Vagina (tissue), 2 donors: ENCODE measurements around the gene PLAAT5. TPM values are rescaled to one million over a fixed set of nuclear protein-coding genes. Genes with fewer than 3 reads are reported as not detected.

Experiments
- DNase-seq, 2 donors: peaks; one replicate each; pipeline ENCODE4 v3.0.0-alpha.2; 2017; ENCODE audit errors: extremely low spot score in 2 of 2
- H3K27ac ChIP-seq: fragments of 200-600 bp; sonication (generic); one replicate; pipeline ENCODE4 v1.5.1; 2019
- H3K27me3 ChIP-seq: fragments of 200-600 bp; sonication (generic); one replicate; pipeline ENCODE4 v1.5.1; 2019
- H3K36me3 ChIP-seq, 2 donors: fragments of 200-600 bp; sonication (generic); one replicate each; pipeline ENCODE4 v1.5.1; 2017 to 2019
- H3K4me1 ChIP-seq: fragments of 200-600 bp; sonication (generic); one replicate; pipeline ENCODE4 v1.5.1; 2019
- H3K4me3 ChIP-seq, 2 donors: fragments of 200-600 bp; sonication (generic); 1 replicate in 1 of 2; 2 replicates in 1 of 2; pipeline ENCODE4 v1.5.1; 2016 to 2019
- H3K9me3 ChIP-seq: fragments of 200-600 bp; sonication (generic); one replicate; pipeline ENCODE4 v1.5.1; 2019
- POLR2A ChIP-seq, 2 donors: fragments of 450-650 bp; IDR thresholded peaks; one replicate each; pipeline ENCODE4 v1.6.1; 2017; ENCODE audit warnings: antibody characterized with exemption in 2 of 2, mild to moderate bottlenecking in 2 of 2, moderate library complexity in 2 of 2
- POLR2AphosphoS5 ChIP-seq, 2 donors: sonication (generic); formaldehyde crosslinking; IDR thresholded peaks; one replicate each; pipeline ENCODE4 v1.9.0; 2017; ENCODE audit warnings: antibody characterized with exemption in 2 of 2, mild to moderate bottlenecking in 2 of 2, low read depth in 1 of 2; ENCODE audit not compliant: insufficient read depth in 1 of 2
- intact Hi-C: fragments of 100-400 bp; cut with DNase I; formaldehyde crosslinking; loops from one replicate; pipeline ENCODE4 v1.15.1; 2023
- total RNA-seq: library from RNA; depleted of rRNA; stranded (reverse); fragments of >200 nt; gene quantifications from one replicate; pipeline ENCODE4 v1.2.3, GENCODE V29; 2016
- TF ChIP-seq, protein P1 (sequence below), 3 experiments: fragments of 450-650 bp in 2 of 3; fragments of 200-600 bp in 1 of 3; sonication (generic) in 1 of 3; IDR thresholded peaks; one replicate each; pipeline ENCODE4 v1.5.1; 2017 to 2019; ENCODE audit warnings: antibody characterized with exemption in 3 of 3, mild to moderate bottlenecking in 2 of 3, moderate library complexity in 2 of 3

The PLAAT5 gene
- total RNA-seq, 1 donor from 2014 or later = 0.74 TPM

DNA sequence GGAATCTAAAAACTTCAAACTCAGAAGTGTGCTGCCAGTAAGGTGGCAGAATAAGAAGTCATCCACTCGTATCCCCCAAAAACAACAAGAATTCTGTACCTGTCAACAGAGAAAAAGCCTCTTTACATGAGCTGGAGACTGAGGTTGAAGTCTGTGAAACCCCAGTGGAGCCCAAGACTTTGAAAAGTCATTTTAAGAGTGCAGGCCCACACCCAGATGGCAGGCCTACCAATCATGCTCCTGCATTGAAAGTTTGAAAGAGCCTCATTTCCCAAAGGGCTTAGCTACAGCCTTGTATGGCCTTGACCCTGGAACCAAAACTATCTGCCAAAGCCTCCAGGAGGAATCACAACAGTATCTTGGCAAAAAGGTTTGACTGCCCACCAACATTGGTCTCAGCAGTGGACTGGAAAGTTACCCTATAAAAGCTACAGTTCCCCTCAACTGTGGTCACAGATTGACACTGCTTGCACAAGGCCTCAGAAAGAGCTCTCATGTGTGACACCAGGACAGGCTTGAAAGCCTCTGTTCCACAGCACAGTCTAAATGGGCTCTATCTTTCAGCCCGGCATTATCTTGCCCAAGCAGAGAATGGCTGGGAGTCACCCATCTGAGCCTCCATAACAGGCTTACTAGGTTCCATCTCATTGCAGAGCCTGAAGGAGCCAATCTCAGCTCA, 73.7 kb downstream of the PLAAT5 start:
- Histone ChIP-seq H3K27ac (no peak overlapping the region), H3K4me1 (no peaks in the 10 kb centered on the region), H3K27me3 (no peaks in the 10 kb centered on the region), H3K4me3 (no peak overlapping the region), H3K36me3 (no peaks in the 10 kb centered on the region), H3K9me3 (no peaks in the 10 kb centered on the region)
- DNase-seq = no peak
- intact Hi-C loops = no loop called here
- TF ChIP-seq, protein P1, sequence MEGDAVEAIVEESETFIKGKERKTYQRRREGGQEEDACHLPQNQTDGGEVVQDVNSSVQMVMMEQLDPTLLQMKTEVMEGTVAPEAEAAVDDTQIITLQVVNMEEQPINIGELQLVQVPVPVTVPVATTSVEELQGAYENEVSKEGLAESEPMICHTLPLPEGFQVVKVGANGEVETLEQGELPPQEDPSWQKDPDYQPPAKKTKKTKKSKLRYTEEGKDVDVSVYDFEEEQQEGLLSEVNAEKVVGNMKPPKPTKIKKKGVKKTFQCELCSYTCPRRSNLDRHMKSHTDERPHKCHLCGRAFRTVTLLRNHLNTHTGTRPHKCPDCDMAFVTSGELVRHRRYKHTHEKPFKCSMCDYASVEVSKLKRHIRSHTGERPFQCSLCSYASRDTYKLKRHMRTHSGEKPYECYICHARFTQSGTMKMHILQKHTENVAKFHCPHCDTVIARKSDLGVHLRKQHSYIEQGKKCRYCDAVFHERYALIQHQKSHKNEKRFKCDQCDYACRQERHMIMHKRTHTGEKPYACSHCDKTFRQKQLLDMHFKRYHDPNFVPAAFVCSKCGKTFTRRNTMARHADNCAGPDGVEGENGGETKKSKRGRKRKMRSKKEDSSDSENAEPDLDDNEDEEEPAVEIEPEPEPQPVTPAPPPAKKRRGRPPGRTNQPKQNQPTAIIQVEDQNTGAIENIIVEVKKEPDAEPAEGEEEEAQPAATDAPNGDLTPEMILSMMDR (IDR thresholded peaks at IDR 0.05) = no peak
- no peak for TF ChIP-seq POLR2A (IDR thresholded peaks at IDR 0.05)
- no peak for TF ChIP-seq POLR2AphosphoS5 (IDR thresholded peaks at IDR 0.05; ENCODE audit: insufficient read depth in 1 of 2, low read depth in 1 of 2)

Other genes with a start within 250 kb of the PLAAT5 start
- 0.98 TPM for gene SLC22A25, start 247.6 kb downstream of the PLAAT5 start, total RNA-seq
- not detected for gene SLC22A9, start 121.4 kb downstream of the PLAAT5 start, total RNA-seq
- gene LGALS12, start 14.9 kb upstream of the PLAAT5 start, total RNA-seq = 2.7 TPM
- 43.5 TPM for gene PLAAT4, start 45.6 kb upstream of the PLAAT5 start, total RNA-seq
- gene PLAAT2, start 72.2 kb upstream of the PLAAT5 start, total RNA-seq = not detected
- 17.2 TPM for gene PLAAT3, start 123.3 kb upstream of the PLAAT5 start, total RNA-seq
- gene ATL3, start 180.2 kb upstream of the PLAAT5 start, total RNA-seq = 72.2 TPM
- gene RTN3, start 190.3 kb upstream of the PLAAT5 start, total RNA-seq = 75.1 TPM